GM12878 (cell line): ENCODE measurements around the gene KCND2. TPM values are rescaled to one million over a fixed set of nuclear protein-coding genes. Genes with fewer than 3 reads are reported as not detected.

ENCODE experiments used
- ATF7 ChIP-seq: fragments of 450-650 bp; IDR thresholded peaks from 2 replicates; pipeline ENCODE4 v1.6.1; 2016; ENCODE audit warnings: low read depth, mild to moderate bottlenecking
- BHLHE40 ChIP-seq, 2 experiments: fragments of 450-650 bp in 1 of 2; IDR thresholded peaks; 2 replicates each; pipeline ENCODE4 v1.6.1; 2011 to 2017; ENCODE audit warnings: low read depth in 2 of 2, borderline replicate concordance in 1 of 2, improper control_type of control experiment in 1 of 2, low read length in 1 of 2, mild to moderate bottlenecking in 1 of 2
- CBFB ChIP-seq: IDR thresholded peaks from 2 replicates; pipeline ENCODE4 v1.6.1; 2016; ENCODE audit warnings: antibody characterized with exemption, low read depth
- CREM ChIP-seq: IDR thresholded peaks from 2 replicates; pipeline ENCODE4 v1.6.1; 2014; ENCODE audit warnings: antibody characterized with exemption, low read depth
- ETV6 ChIP-seq, 2 experiments: fragments of 450-650 bp in 1 of 2; IDR thresholded peaks in 1 of 2; conservative IDR thresholded peaks in 1 of 2; 2 replicates each; pipeline ENCODE4 v1.6.1; 2014; ENCODE audit warnings: antibody characterized with exemption in 1 of 2, borderline replicate concordance in 1 of 2, low read depth in 1 of 2, mild to moderate bottlenecking in 1 of 2, moderate library complexity in 1 of 2
- GATAD2B ChIP-seq: fragments of 450-650 bp; conservative IDR thresholded peaks from 2 replicates; pipeline ENCODE4 v1.6.1; 2017; ENCODE audit warnings: low read depth, mild to moderate bottlenecking, moderate library complexity
- LARP7 ChIP-seq: fragments of 450-650 bp; IDR thresholded peaks from 2 replicates; pipeline ENCODE4 v1.6.1; 2017; ENCODE audit warnings: mild to moderate bottlenecking
- NBN ChIP-seq: fragments of 450-650 bp; IDR thresholded peaks from 2 replicates; pipeline ENCODE4 v1.6.1; 2016
- PAX5 ChIP-seq: IDR thresholded peaks from 2 replicates; pipeline ENCODE4 v1.6.1; 2011; ENCODE audit warnings: low read depth, low read length, borderline replicate concordance
- POLR2A ChIP-seq: IDR thresholded peaks from 2 replicates; pipeline ENCODE4 v1.6.1; 2011; ENCODE audit warnings: low read depth, mild to moderate bottlenecking, low read length
- POLR2AphosphoS2 ChIP-seq: IDR thresholded peaks from 2 replicates; pipeline ENCODE4 v1.6.1; 2011; ENCODE audit warnings: low read depth, mild to moderate bottlenecking, low read length, improper control_type of control experiment, moderate library complexity
- RCOR1 ChIP-seq: conservative IDR thresholded peaks from 2 replicates; pipeline ENCODE4 v1.6.1; 2012; ENCODE audit warnings: low read depth, low read length, improper control_type of control experiment
- SMARCA5 ChIP-seq: fragments of 450-650 bp; IDR thresholded peaks from 2 replicates; pipeline ENCODE4 v1.6.1; 2017; ENCODE audit warnings: mild to moderate bottlenecking
- SRF ChIP-seq, 2 experiments: IDR thresholded peaks; 2 replicates each; pipeline ENCODE4 v1.6.1; 2011; ENCODE audit warnings: low read depth in 2 of 2, low read length in 2 of 2, mild to moderate bottlenecking in 1 of 2, moderate library complexity in 1 of 2
- SUPT20H ChIP-seq: IDR thresholded peaks from 2 replicates; pipeline ENCODE4 v1.6.1; 2011; ENCODE audit warnings: low read depth, mild to moderate bottlenecking, low read length, moderate library complexity, borderline replicate concordance; ENCODE audit not compliant: control insufficient read depth
- SUZ12 ChIP-seq: fragments of 200-600 bp; sonication (generic); IDR thresholded peaks from one replicate; pipeline ENCODE4 v1.6.1; 2018; ENCODE audit warnings: antibody characterized with exemption, mild to moderate bottlenecking; ENCODE audit not compliant: unreplicated experiment
- TCF3 ChIP-seq: IDR thresholded peaks from 2 replicates; pipeline ENCODE4 v1.6.1; 2012; ENCODE audit warnings: low read depth, mild to moderate bottlenecking, low read length, borderline replicate concordance; ENCODE audit not compliant: insufficient read depth
- TCF7 ChIP-seq: IDR thresholded peaks from 2 replicates; pipeline ENCODE4 v1.6.1; 2014; ENCODE audit warnings: antibody characterized with exemption, borderline replicate concordance
- ZBED1 ChIP-seq: IDR thresholded peaks from 2 replicates; pipeline ENCODE4 v1.6.1; 2016; ENCODE audit warnings: borderline replicate concordance
- ZNF384 ChIP-seq: IDR thresholded peaks from 2 replicates; pipeline ENCODE4 v1.6.1; 2012; ENCODE audit warnings: low read depth, mild to moderate bottlenecking, low read length, improper control_type of control experiment, borderline replicate concordance
- polyA plus RNA-seq, 11 experiments: library from polyadenylated mRNA; depleted of rRNA in 4 of 11; unstranded in 6 of 11; stranded (reverse) in 5 of 11; fragments of >200 nt; fragmentation: Nextera tagmentation in 4 of 11; fragmentation: Illumina TruSeq in 1 of 11; extraction: Ambion mirVana in 4 of 11; extraction: Trizol in 1 of 11; gene quantifications; 1 replicate in 1 of 11; 2 replicates in 10 of 11; pipeline versions ENCODE4 v1.2.1 to v1.2.3, GENCODE V29; 2011 to 2016; ENCODE audit warnings: inconsistent platforms in 2 of 11, missing spikeins in 2 of 11, low read depth in 1 of 11
- total RNA-seq, 4 experiments: library from RNA; depleted of rRNA in 3 of 4; stranded (reverse); fragments of >200 nt in 3 of 4; fragmentation: Illumina TruSeq in 1 of 4; extraction: Trizol in 1 of 4; gene quantifications; 2 replicates each; pipeline versions ENCODE4 v1.2.1 to v1.2.3, GENCODE V29; 2013 to 2021
- TF ChIP-seq, protein P1 (sequence below): IDR thresholded peaks from 2 replicates; pipeline ENCODE4 v1.6.1; 2011; ENCODE audit warnings: low read depth, low read length, improper control_type of control experiment, borderline replicate concordance
- TF ChIP-seq, protein P2 (sequence below): IDR thresholded peaks from 2 replicates; pipeline ENCODE4 v1.6.1; 2012; ENCODE audit warnings: improper control_type of control experiment, low read depth, low read length; ENCODE audit not compliant: insufficient replicate concordance

Gene KCND2
- total and polyA plus RNA-seq, 10 of the 15 experiments (the other 5 are each of a cell fraction or from before 2014, with no cell fraction given), result 3.6 to 22.3 (median 6.3) TPM

DNA sequence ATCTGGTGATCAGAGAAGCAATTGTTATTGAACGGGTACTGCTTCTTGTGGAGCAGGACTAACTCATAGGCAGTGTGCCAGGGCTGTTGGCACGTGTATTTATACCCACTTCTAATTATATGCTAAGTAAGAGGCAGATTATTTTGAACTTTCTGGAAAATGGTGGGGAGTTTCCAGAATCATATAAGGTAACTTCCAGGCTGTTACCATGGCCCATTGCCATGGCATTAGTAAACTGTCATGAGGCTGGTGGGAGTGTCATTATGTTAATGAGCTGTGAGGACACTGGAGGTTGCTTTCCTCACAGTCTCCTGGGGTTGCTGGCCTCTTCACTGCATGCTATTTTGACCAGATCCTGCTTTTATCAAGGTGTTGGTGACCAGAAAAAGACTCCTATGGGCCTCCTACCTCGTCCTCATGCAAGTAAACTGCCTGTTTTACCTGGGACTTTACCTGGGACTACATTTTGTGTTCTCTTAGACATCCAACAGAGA, 122.6 kb downstream of the KCND2 start (continued):
- no peak for TF ChIP-seq ZNF384
- TF ChIP-seq TCF7, result no peak
- TF ChIP-seq POLR2A, result peak; percentile 59
- TF ChIP-seq, protein P1, sequence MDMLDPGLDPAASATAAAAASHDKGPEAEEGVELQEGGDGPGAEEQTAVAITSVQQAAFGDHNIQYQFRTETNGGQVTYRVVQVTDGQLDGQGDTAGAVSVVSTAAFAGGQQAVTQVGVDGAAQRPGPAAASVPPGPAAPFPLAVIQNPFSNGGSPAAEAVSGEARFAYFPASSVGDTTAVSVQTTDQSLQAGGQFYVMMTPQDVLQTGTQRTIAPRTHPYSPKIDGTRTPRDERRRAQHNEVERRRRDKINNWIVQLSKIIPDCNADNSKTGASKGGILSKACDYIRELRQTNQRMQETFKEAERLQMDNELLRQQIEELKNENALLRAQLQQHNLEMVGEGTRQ, result no peak
- no peak for TF ChIP-seq SMARCA5
- TF ChIP-seq LARP7, result no peak
- TF ChIP-seq SRF (IDR thresholded peaks at IDR 0.05; ENCODE audit: low read depth in 2 of 2, low read length in 2 of 2), result peak; percentile 62 to 94; a peak in 3 of 4 replicates
- TF ChIP-seq ZBED1, result no peak
- peak; percentile 23; the same call in 1 of the 2 replicates for TF ChIP-seq NBN
- no peak for TF ChIP-seq PAX5
- TF ChIP-seq POLR2AphosphoS2, result peak; percentile 70; the same call in 1 of the 2 replicates
- no peak for TF ChIP-seq TCF3
- no peak for TF ChIP-seq CBFB
- TF ChIP-seq CREM, result no peak
- TF ChIP-seq BHLHE40 (IDR thresholded peaks at IDR 0.05; ENCODE audit: borderline replicate concordance in 1 of 2, low read depth in 2 of 2, low read length in 1 of 2), result peak; percentile 89 to 93
- no peak for TF ChIP-seq ETV6 (conservative IDR thresholded peaks at IDR 0.05 in 1 of 2, IDR thresholded peaks at IDR 0.05 in 1 of 2; ENCODE audit: borderline replicate concordance in 1 of 2, low read depth in 1 of 2)
- TF ChIP-seq GATAD2B, result 0 out of 2 replicates have a peak, but pooled peaks have one; percentile 43
- TF ChIP-seq, protein P2, sequence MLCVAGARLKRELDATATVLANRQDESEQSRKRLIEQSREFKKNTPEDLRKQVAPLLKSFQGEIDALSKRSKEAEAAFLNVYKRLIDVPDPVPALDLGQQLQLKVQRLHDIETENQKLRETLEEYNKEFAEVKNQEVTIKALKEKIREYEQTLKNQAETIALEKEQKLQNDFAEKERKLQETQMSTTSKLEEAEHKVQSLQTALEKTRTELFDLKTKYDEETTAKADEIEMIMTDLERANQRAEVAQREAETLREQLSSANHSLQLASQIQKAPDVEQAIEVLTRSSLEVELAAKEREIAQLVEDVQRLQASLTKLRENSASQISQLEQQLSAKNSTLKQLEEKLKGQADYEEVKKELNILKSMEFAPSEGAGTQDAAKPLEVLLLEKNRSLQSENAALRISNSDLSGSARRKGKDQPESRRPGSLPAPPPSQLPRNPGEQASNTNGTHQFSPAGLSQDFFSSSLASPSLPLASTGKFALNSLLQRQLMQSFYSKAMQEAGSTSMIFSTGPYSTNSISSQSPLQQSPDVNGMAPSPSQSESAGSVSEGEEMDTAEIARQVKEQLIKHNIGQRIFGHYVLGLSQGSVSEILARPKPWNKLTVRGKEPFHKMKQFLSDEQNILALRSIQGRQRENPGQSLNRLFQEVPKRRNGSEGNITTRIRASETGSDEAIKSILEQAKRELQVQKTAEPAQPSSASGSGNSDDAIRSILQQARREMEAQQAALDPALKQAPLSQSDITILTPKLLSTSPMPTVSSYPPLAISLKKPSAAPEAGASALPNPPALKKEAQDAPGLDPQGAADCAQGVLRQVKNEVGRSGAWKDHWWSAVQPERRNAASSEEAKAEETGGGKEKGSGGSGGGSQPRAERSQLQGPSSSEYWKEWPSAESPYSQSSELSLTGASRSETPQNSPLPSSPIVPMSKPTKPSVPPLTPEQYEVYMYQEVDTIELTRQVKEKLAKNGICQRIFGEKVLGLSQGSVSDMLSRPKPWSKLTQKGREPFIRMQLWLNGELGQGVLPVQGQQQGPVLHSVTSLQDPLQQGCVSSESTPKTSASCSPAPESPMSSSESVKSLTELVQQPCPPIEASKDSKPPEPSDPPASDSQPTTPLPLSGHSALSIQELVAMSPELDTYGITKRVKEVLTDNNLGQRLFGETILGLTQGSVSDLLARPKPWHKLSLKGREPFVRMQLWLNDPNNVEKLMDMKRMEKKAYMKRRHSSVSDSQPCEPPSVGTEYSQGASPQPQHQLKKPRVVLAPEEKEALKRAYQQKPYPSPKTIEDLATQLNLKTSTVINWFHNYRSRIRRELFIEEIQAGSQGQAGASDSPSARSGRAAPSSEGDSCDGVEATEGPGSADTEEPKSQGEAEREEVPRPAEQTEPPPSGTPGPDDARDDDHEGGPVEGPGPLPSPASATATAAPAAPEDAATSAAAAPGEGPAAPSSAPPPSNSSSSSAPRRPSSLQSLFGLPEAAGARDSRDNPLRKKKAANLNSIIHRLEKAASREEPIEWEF, result no peak
- no peak for TF ChIP-seq RCOR1
- no peak for TF ChIP-seq SUPT20H
- no peak for TF ChIP-seq SUZ12
- TF ChIP-seq ATF7, result 0 out of 2 replicates have a peak, but pooled peaks have one; percentile 57
